HFFc6 (cell line): ENCODE data around the gene C20orf202. TPM values are rescaled to one million over a fixed set of nuclear protein-coding genes. Genes with fewer than 3 reads are reported as not detected.

Source experiments
- DNase-seq: peaks from one replicate; pipeline ENCODE4 v3.0.0-alpha.2; 2018
- H3K27ac Mint-ChIP-seq: 2 replicates; pipeline ENCODE4 v1.8.0; 2020; ENCODE audit warnings: mild to moderate bottlenecking, mixed read lengths
- H3K27me3 Mint-ChIP-seq: 2 replicates; pipeline ENCODE4 v1.8.0; 2021; ENCODE audit warnings: mild to moderate bottlenecking, moderate library complexity, mixed read lengths; ENCODE audit not compliant: insufficient read depth
- H3K36me3 Mint-ChIP-seq: 2 replicates; pipeline ENCODE4 v1.8.0; 2021; ENCODE audit warnings: low read depth, mixed read lengths
- H3K4me1 Mint-ChIP-seq: 2 replicates; pipeline ENCODE4 v1.8.0; 2020; ENCODE audit warnings: low read depth, mixed read lengths
- H3K4me3 Mint-ChIP-seq: 2 replicates; pipeline ENCODE4 v1.8.0; 2020; ENCODE audit warnings: mild to moderate bottlenecking, moderate library complexity, mixed read lengths
- H3K9me3 Mint-ChIP-seq: 2 replicates; pipeline ENCODE4 v1.8.0; 2020; ENCODE audit warnings: mild to moderate bottlenecking, mixed read lengths
- total RNA-seq, 6 experiments: library from RNA; stranded (reverse); fragmentation: NEBNext Ultra II Directional; extraction: Animal tissue kit (Norgen Biotek cat#: 25700); gene quantifications; 2 replicates in 1 of 6; 3 replicates in 5 of 6; pipeline ENCODE4 v1.2.3, GENCODE V29; 2021
- TF ChIP-seq, protein P1 (sequence below): fragments of 200-600 bp; sonication (generic); IDR thresholded peaks from 2 replicates; pipeline ENCODE4 v1.5.0; 2021; ENCODE audit warnings: antibody characterized with exemption, mild to moderate bottlenecking

C20orf202 gene
- total RNA-seq, 6 experiments from 2014 or later = not detected

DNA sequence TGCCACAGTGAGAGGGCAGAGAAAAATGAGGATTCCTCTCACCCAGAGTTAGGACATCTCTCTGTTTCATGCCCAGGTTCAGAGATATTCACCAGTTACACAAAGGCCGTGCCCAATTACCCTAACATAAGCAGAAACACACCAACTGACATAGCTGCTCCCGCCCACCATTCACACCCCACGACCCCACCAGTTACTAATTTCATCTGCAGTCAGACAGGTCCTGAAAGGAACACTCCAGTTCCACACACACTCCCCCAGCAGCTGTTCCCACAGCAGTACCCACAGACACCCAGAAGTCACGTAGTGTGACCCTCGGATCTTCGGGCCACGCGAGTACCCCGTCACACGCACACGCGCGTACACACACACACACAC, 19.0 kb upstream of the C20orf202 start:
- Mint-ChIP-seq H3K27ac (no peak overlapping the region), H3K27me3 (peaks cover 31% of the 10 kb centered on the region), H3K4me1 (no peaks in the 10 kb centered on the region), H3K9me3 (no peaks in the 10 kb centered on the region), H3K36me3 (no peaks in the 10 kb centered on the region), H3K4me3 (peak overlapping the region; percentile 22; the same call in 1 of the 2 replicates)
- DNase-seq = no peak
- TF ChIP-seq, protein P1, sequence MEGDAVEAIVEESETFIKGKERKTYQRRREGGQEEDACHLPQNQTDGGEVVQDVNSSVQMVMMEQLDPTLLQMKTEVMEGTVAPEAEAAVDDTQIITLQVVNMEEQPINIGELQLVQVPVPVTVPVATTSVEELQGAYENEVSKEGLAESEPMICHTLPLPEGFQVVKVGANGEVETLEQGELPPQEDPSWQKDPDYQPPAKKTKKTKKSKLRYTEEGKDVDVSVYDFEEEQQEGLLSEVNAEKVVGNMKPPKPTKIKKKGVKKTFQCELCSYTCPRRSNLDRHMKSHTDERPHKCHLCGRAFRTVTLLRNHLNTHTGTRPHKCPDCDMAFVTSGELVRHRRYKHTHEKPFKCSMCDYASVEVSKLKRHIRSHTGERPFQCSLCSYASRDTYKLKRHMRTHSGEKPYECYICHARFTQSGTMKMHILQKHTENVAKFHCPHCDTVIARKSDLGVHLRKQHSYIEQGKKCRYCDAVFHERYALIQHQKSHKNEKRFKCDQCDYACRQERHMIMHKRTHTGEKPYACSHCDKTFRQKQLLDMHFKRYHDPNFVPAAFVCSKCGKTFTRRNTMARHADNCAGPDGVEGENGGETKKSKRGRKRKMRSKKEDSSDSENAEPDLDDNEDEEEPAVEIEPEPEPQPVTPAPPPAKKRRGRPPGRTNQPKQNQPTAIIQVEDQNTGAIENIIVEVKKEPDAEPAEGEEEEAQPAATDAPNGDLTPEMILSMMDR = no peak

DNA sequence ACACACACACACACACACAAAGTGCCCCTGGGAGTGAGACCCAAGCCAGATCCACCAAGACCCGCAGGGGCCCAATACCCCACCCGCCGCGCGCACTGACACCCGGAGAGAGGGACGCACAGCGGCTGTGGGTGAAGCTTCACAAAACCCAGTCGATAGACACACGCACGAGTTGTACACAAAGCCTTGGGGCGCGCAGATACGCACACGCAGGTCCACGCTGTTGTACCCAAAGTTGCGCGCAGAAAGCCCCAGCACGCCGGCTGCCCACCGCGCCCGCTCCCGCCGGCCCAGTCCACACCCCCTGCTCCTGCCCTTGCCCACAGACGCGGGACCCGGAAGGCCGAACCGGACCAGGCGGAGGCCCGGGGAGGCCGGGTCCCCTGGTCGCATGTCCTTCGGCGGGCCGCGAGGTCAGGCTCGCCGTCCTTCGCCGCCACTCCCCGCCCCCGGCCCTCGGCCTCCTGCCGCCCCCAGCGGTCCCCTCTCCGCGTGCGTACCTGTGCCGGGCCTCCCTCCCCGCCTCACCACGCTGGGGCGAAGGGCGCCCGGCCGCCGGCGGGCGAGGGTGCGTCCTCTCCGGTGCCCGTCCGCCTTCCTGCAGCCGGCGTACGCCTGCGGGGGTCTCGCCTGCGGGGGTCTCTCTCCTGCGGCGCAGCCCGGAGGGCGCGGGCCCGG, 18.5 kb upstream of the C20orf202 start, which contains the start of gene TMEM74B:
TSS of gene TMEM74B (minus strand) at position 344 of the 678 bp plus-strand sequence. CDS start 1,180 bp downstream, outside the sequence.
- Mint-ChIP-seq H3K4me1 (no peaks in the 10 kb centered on the region), H3K4me3 (peak within 1 kb of the TSS; percentile 22; the same call in 1 of the 2 replicates), H3K27me3 (peaks cover 34% of the 10 kb centered on the region), H3K36me3 (no peaks in the 10 kb centered on the region), H3K9me3 (no peaks in the 10 kb centered on the region), H3K27ac (no peak within 1 kb of the TSS)
- DNase-seq = no peak
- TF ChIP-seq, protein P1 = no peak

DNA sequence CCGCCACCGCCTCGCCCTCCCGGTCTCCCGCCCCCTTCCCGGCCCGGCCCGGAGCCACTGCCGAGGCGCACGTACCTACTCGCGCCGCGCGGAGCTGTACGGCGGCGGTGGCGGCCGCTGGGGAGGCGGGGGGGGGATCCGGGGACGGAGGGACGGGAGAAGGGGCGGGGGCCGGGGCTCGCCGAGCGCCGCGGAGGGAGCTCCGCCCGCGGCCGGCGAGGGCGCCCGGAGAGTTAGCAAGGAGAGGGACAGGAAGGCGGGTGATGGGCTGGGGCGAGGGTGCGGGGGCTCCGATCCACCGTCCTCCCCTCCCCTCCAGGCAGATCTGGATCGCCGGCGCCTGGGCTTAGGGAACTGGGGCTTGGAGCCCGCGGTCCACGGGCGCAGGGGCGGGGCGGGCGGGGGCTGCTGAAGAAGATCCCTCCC, 17.9 kb upstream of the C20orf202 start:
- Mint-ChIP-seq H3K27ac (no peak overlapping the region), H3K36me3 (no peaks in the 10 kb centered on the region), H3K4me1 (no peaks in the 10 kb centered on the region), H3K9me3 (no peaks in the 10 kb centered on the region), H3K4me3 (no peak overlapping the region), H3K27me3 (peaks cover 36% of the 10 kb centered on the region)
- TF ChIP-seq, protein P1 = no peak
- no peak for DNase-seq

DNA sequence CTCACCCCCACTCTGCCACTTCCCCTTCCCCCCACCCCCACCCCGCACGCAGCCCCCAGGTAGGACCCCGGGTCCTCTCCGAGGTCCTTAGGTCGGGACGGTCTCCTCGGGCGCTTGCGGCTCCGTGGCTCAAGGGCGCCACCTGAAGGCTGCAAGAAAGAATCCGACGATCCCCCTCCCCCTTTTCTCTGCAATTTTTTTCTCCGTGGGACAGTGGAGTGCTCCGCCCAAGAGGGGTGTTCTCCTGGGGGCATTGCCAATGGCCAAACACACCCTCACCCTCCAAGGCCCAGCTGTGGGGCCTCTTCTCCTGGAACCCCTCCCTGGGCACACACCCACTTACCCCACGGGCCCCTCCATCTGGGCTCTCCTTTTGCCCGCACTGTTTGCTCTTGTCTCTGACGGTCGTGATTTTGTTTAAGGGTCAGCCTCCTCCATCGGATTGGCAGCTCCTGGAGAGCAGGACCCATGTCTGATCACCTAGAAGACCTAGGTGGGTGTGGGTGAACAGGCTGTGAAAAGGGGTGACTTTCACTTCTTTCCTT, 17.4 kb upstream of the C20orf202 start:
- H3K9me3 Mint-ChIP-seq = no peaks in the 10 kb centered on the region
- peak overlapping the region; percentile 24; the same call in 1 of the 2 replicates for H3K4me3 Mint-ChIP-seq
- TF ChIP-seq, protein P1 = peak; percentile 75
- peak; percentile 10 for DNase-seq
- peaks cover 40% of the 10 kb centered on the region for H3K27me3 Mint-ChIP-seq
- H3K27ac Mint-ChIP-seq = no peak overlapping the region
- H3K36me3 Mint-ChIP-seq = no peaks in the 10 kb centered on the region
- H3K4me1 Mint-ChIP-seq = no peaks in the 10 kb centered on the region

DNA sequence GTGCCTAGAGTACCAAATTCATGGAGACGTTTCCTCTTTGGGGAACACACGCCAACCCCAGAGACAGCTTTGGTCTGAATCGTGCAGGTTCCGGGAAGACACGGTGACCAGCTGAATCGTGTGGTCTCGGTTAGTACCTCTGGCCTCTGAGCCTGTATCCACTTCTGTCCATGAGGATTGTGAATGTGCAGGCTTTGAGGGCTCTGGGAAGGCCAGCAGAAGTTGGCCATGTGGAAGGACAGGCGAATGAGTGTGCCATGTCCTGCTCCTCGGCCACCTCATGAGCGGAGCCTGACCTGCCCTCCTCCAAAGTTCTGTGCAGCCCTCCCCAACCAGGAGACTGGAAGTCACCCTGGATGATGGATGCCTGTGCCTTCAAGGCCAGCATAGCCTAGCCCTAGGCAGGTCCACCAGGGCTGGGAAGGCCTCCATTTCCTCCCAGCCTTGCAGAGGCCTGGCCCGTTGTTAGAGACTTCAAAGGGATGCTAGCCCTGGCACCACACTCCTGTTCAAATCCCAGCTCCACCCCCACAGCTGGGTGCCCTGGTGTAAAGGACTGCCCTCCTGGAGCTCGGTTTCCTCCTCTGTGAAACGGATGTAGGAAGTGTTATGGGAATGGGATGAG, 16.8 kb upstream of the C20orf202 start:
- Mint-ChIP-seq H3K36me3 (no peaks in the 10 kb centered on the region), H3K4me3 (no peak overlapping the region), H3K27me3 (peaks cover 41% of the 10 kb centered on the region), H3K4me1 (no peaks in the 10 kb centered on the region), H3K27ac (no peak overlapping the region), H3K9me3 (no peaks in the 10 kb centered on the region)
- TF ChIP-seq, protein P1 = no peak
- DNase-seq = no peak
